Endothelial cell of umbilical vein (primary cell): ENCODE results near the gene KIF26B. TPM values are rescaled to one million over a fixed set of nuclear protein-coding genes. Genes with fewer than 3 reads are reported as not detected.

Experiments
- BruUV-seq: library from RNA; stranded (reverse); fragments of 400-500 nt; replicated peaks from 2 replicates; lab custom pipeline; 2021; lab: Mats Ljungman, UMichigan
- CTCF ChIA-PET: fragments of 300-600, 350-600 bp; sonication (Branson Sonifier 250); formaldehyde crosslinking; loops from one replicate; lab custom pipeline; 2021; ENCODE audit warnings: antibody characterized with exemption, inconsistent platforms; lab: Charles Lee
- POLR2A ChIA-PET: fragments of 300-600, 350-600 bp; sonication (Branson Sonifier 250); formaldehyde crosslinking; loops from one replicate; lab custom pipeline; 2021; ENCODE audit warnings: antibody characterized with exemption, inconsistent platforms; lab: Charles Lee
- DNase-seq: peaks from one replicate; pipeline ENCODE4 v3.0.0-alpha.2; 2011; ENCODE audit warnings: low read depth, low spot score
- FAIRE-seq: peaks from 2 replicates; lab custom pipeline; 2011; peaks lifted over from hg19 to GRCh38; lab: Jason Lieb, UNC
- H2AFZ ChIP-seq: 2 replicates; pipeline ENCODE4 v1.6.0; 2012; ENCODE audit warnings: low read depth, low read length, control low read depth, inconsistent platforms
- H3K27ac ChIP-seq: 2 replicates; pipeline ENCODE4 v1.5.1; 2011; ENCODE audit warnings: low read depth, mild to moderate bottlenecking, control low read depth, low read length, moderate library complexity; ENCODE audit not compliant: insufficient read depth
- H3K27me3 ChIP-seq, 2 experiments: 2 replicates each; pipeline versions ENCODE4 v1.6.0 to v1.6.1; 2011; ENCODE audit warnings: low read length in 2 of 2, mixed read lengths in 1 of 2; ENCODE audit not compliant: control insufficient read depth in 2 of 2, insufficient read depth in 2 of 2
- H3K36me3 ChIP-seq, 2 experiments: 2 replicates in 1 of 2; 3 replicates in 1 of 2; pipeline ENCODE4 v1.5.1; 2011; ENCODE audit warnings: low read length in 2 of 2, mild to moderate bottlenecking in 1 of 2, moderate library complexity in 1 of 2; ENCODE audit not compliant: control insufficient read depth in 2 of 2, insufficient read depth in 2 of 2; ENCODE audit errors: extremely low read depth in 1 of 2
- H3K4me1 ChIP-seq: 3 replicates; pipeline ENCODE4 v1.5.1; 2011; ENCODE audit warnings: mild to moderate bottlenecking, low read length; ENCODE audit not compliant: control insufficient read depth, insufficient read depth; ENCODE audit errors: extremely low read depth
- H3K4me2 ChIP-seq: 2 replicates; pipeline ENCODE4 v1.6.1; 2011; ENCODE audit warnings: low read length, control low read depth, mixed read lengths; ENCODE audit not compliant: insufficient read depth
- H3K4me3 ChIP-seq, 3 experiments: fragments of 200-600 bp in 1 of 3; sonication (generic), shearing (Covaris generic) in 1 of 3; replicated peaks in 1 of 3; 2 replicates each; pipeline ENCODE4 v1.5.1; 2011 to 2016; ENCODE audit warnings: control low read depth in 3 of 3, low read length in 3 of 3, mild to moderate bottlenecking in 2 of 3, inconsistent platforms in 1 of 3, low read depth in 1 of 3, moderate library complexity in 1 of 3; ENCODE audit not compliant: insufficient read depth in 1 of 3
- H3K79me2 ChIP-seq: 2 replicates; pipeline ENCODE4 v1.6.0; 2012; ENCODE audit warnings: low read length, inconsistent platforms; ENCODE audit not compliant: control insufficient read depth, insufficient read depth
- H3K9ac ChIP-seq: replicated peaks from 2 replicates; pipeline ENCODE3; 2011; ENCODE audit warnings: low read length, control low read depth; ENCODE audit not compliant: insufficient read depth; ENCODE audit errors: extremely low read depth
- H3K9me1 ChIP-seq: replicated peaks from 3 replicates; pipeline ENCODE4 v1.6.0; 2011; ENCODE audit warnings: mild to moderate bottlenecking, low read length; ENCODE audit not compliant: control insufficient read depth, insufficient read depth; ENCODE audit errors: extremely low read depth
- H3K9me3 ChIP-seq: replicated peaks from 2 replicates; pipeline ENCODE4 v1.5.1; 2012; ENCODE audit warnings: low read length, inconsistent platforms; ENCODE audit not compliant: control insufficient read depth, insufficient read depth
- H4K20me1 ChIP-seq: replicated peaks from 2 replicates; pipeline ENCODE3; 2011; ENCODE audit warnings: mild to moderate bottlenecking, low read length; ENCODE audit not compliant: control insufficient read depth, insufficient read depth; ENCODE audit errors: extremely low read depth
- CTCF ChIP-seq, 2 donors: IDR thresholded peaks; 1 replicate in 1 of 2; 2 replicates in 1 of 2; pipeline ENCODE4 v1.5.1; 2011; ENCODE audit warnings: low read length in 2 of 2, mild to moderate bottlenecking in 2 of 2, moderate library complexity in 2 of 2, control low read depth in 1 of 2, inconsistent platforms in 1 of 2, low read depth in 1 of 2; ENCODE audit not compliant: insufficient read depth in 1 of 2; ENCODE audit errors: extremely low read depth in 1 of 2
- EZH2 ChIP-seq: IDR thresholded peaks from 2 replicates; pipeline ENCODE4 v1.6.1; 2012; ENCODE audit warnings: borderline replicate concordance, low read depth, mild to moderate bottlenecking, moderate library complexity, low read length, inconsistent platforms; ENCODE audit not compliant: severe bottlenecking
- FOS ChIP-seq: IDR thresholded peaks from 2 replicates; pipeline ENCODE4 v1.6.1; 2011; ENCODE audit warnings: mild to moderate bottlenecking, low read length, moderate library complexity, borderline replicate concordance; ENCODE audit not compliant: insufficient read depth
- GATA2 ChIP-seq: IDR thresholded peaks from 2 replicates; pipeline ENCODE4 v1.7.0; 2011; ENCODE audit warnings: low read depth, mild to moderate bottlenecking, moderate library complexity, mixed read lengths, low read length; ENCODE audit not compliant: insufficient read length, insufficient read depth
- JUN ChIP-seq: IDR thresholded peaks from 2 replicates; pipeline ENCODE4 v1.6.1; 2011; ENCODE audit warnings: borderline replicate concordance, low read depth; ENCODE audit not compliant: insufficient read length, insufficient read depth
- MAX ChIP-seq: IDR thresholded peaks from 2 replicates; pipeline ENCODE4 v1.6.1; 2011; ENCODE audit not compliant: insufficient read depth, insufficient read length
- MYC ChIP-seq: IDR thresholded peaks from one replicate; pipeline ENCODE4 v1.6.1; 2011; ENCODE audit warnings: mild to moderate bottlenecking, low read depth, low read length
- POLR2A ChIP-seq: IDR thresholded peaks from 2 replicates; pipeline ENCODE4 v1.6.1; 2012; ENCODE audit warnings: low read depth, mild to moderate bottlenecking, control low read depth, low read length
- POLR2AphosphoS5 ChIP-seq: IDR thresholded peaks from 2 replicates; pipeline ENCODE4 v1.6.1; 2012; ENCODE audit warnings: low read depth, mild to moderate bottlenecking, control low read depth, low read length, moderate library complexity; ENCODE audit not compliant: insufficient read depth
- dilution Hi-C: fragments of 300-500 bp; cut with MboI; formaldehyde crosslinking; loops from one replicate; pipeline ENCODE4 v1.15.0; 2019; ENCODE audit warnings: low sequenced_read_pairs; ENCODE audit not compliant: extremely low pct_ligation_motif_present
- intact Hi-C: fragments of 100-400 bp; cut with micrococcal nuclease; formaldehyde crosslinking; loops from one replicate; pipeline ENCODE4 v1.10.0; 2022
- polyA plus RNA-seq, 4 experiments: library from polyadenylated mRNA; depleted of rRNA in 3 of 4; stranded (reverse) in 3 of 4; unstranded in 1 of 4; fragments of >200 nt; gene quantifications; 2 replicates each; pipeline versions ENCODE4 v1.2.1 to v1.2.3, GENCODE V29; 2011 to 2012; ENCODE audit warnings: missing spikeins in 1 of 4
- total RNA-seq: library from RNA; stranded (reverse); gene quantifications from 2 replicates; pipeline ENCODE4 v1.2.3, GENCODE V29; 2021

Gene KIF26B
- total and polyA plus RNA-seq, 2 donors (not counting 3 experiments of a cell fraction or from before 2014, with no cell fraction given) = 0.04 to 0.49 TPM

GRCh38 chr1:245583575-245584330, 429.0 kb downstream of the KIF26B start:
- TF ChIP-seq MAX (no peak), POLR2A (no peak), GATA2 (no peak)
- Histone ChIP-seq H3K9me1 (no peaks in the 10 kb centered on the region), H3K27me3 (no peaks in the 10 kb centered on the region), H3K79me2 (no peaks in the 10 kb centered on the region), H3K4me3 (no peak overlapping the region), H3K9ac (no peak overlapping the region), H3K4me1 (no peaks in the 10 kb centered on the region), H3K27ac (no peak overlapping the region), H2AFZ (no peak overlapping the region), H3K36me3 (no peaks in the 10 kb centered on the region), H4K20me1 (no peaks in the 10 kb centered on the region), H3K9me3 (no peaks in the 10 kb centered on the region), H3K4me2 (no peak overlapping the region)
- FAIRE-seq = no peak
- ChIA-PET CTCF (no interaction called here), POLR2A (no interaction called here)
- intact Hi-C loops = no loop called here
- dilution Hi-C loops = no loop called here
- no TSS peak for BruUV-seq
- no peak for DNase-seq

- dilution Hi-C loops = no loop called here
- TF ChIP-seq EZH2 (no peak), MAX (no peak), POLR2AphosphoS5 (no peak), FOS (no peak), CTCF (IDR thresholded peaks at IDR 0.05; ENCODE audit: extremely low read depth in 1 of 2, insufficient read depth in 1 of 2, low read depth in 1 of 2, low read length in 2 of 2) (no peak), GATA2 (no peak), JUN (no peak), POLR2A (no peak), MYC (no peak)
- no peak for FAIRE-seq
- H3K36me3 ChIP-seq = no peaks in the 10 kb centered on the region
- CTCF ChIA-PET = no interaction called here
- BruUV-seq = no TSS peak
- H3K27ac ChIP-seq = no peak overlapping the region
- no peaks in the 10 kb centered on the region for H3K9me1 ChIP-seq
- no peaks in the 10 kb centered on the region for H3K9me3 ChIP-seq
- no peak overlapping the region for H3K9ac ChIP-seq
- intact Hi-C loops = no loop called here
- H3K79me2 ChIP-seq = no peaks in the 10 kb centered on the region
- H3K4me1 ChIP-seq = no peaks in the 10 kb centered on the region
- H3K4me3 ChIP-seq = no peak overlapping the region
- no peak overlapping the region for H2AFZ ChIP-seq
- H4K20me1 ChIP-seq = no peaks in the 10 kb centered on the region
- no peak for DNase-seq
- no peak overlapping the region for H3K4me2 ChIP-seq
- H3K27me3 ChIP-seq = no peaks in the 10 kb centered on the region
- POLR2A ChIA-PET = no interaction called here
Observed at GRCh38 chr1:245585252-245585959, 430.6 kb downstream of the KIF26B start.
